ENCODE results near the gene PLET1.

The PLET1 gene

DNA sequence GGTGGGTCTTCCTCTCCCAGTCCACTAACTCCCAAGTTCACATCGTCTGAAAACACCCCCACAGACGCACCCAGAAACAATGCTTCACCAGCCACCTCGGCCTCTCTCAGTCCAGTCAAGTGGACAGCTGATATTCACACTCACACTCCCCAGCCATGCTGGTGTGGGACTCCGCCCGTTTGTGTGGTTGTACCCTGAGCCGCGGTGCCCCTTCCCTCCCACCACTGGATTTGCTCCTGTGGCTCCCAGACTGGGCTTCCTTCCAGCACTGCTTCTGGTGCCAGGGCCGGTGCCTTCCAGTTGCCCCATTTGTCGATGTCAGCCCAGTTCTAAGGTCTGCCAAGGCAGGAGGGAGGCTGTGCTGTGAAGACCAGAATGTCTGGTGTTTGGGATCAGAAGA is 37.9 kb upstream of the PLET1 start:
- no peak for ATAC-seq (ENCODE audit: low read depth)
- Histone ChIP-seq H3K9me3 (ENCODE audit: severe bottlenecking) (no peaks in the 10 kb centered on the region), H3K36me3 (ENCODE audit: low read depth) (no peaks in the 10 kb centered on the region), H3K4me1 (ENCODE audit: insufficient read depth, poor library complexity, severe bottlenecking) (peaks cover 10% of the 10 kb centered on the region), H3K27ac (ENCODE audit: poor library complexity, severe bottlenecking) (no peak overlapping the region), H3K27me3 (ENCODE audit: insufficient read depth, poor library complexity, severe bottlenecking) (no peaks in the 10 kb centered on the region), H3K4me3 (ENCODE audit: severe bottlenecking) (no peak overlapping the region)
- TF ChIP-seq CTCF (IDR thresholded peaks at IDR 0.05; ENCODE audit: poor library complexity, severe bottlenecking) = no peak
- no peak for DNase-seq (ENCODE audit: low spot score)

DNA sequence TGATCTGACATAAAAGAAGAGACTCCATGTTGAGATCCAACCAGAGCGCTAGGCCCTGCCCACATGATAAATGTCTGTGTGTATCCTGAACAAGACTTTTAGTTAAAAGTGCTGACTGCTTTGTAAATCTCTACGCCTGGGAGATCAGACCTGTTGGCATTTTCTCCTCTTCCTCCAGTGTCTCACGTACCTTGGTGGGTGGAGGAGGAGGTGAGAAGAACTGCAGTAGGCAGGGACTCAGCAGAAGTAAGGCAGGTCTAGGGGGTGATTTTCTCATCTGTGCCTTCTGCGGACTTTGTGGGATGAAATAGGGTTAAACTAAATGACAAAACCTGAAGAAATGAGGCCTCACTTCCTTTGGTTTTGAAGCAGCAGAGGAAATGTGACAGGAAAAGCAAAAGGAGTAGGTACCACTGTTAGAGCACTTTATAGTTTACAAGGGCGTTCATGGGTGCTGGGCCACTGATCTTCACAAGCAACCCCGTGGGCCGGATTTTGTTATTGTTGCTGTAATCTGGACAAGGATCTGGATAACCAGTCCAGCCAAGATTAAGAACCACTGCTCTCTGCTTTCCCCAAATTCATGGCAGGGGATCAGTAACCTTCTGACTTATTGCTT is 36.7 kb upstream of the PLET1 start:
- DNase-seq (ENCODE audit: low spot score) (no peak), ATAC-seq (ENCODE audit: low read depth) (no peak)
- Histone ChIP-seq H3K4me3 (ENCODE audit: severe bottlenecking) (no peak overlapping the region), H3K9me3 (ENCODE audit: severe bottlenecking) (no peaks in the 10 kb centered on the region), H3K36me3 (ENCODE audit: low read depth) (no peaks in the 10 kb centered on the region), H3K4me1 (ENCODE audit: insufficient read depth, poor library complexity, severe bottlenecking) (peaks cover 20% of the 10 kb centered on the region), H3K27ac (ENCODE audit: poor library complexity, severe bottlenecking) (no peak overlapping the region), H3K27me3 (ENCODE audit: insufficient read depth, poor library complexity, severe bottlenecking) (no peaks in the 10 kb centered on the region)
- no peak for TF ChIP-seq CTCF (IDR thresholded peaks at IDR 0.05; ENCODE audit: poor library complexity, severe bottlenecking)

DNA sequence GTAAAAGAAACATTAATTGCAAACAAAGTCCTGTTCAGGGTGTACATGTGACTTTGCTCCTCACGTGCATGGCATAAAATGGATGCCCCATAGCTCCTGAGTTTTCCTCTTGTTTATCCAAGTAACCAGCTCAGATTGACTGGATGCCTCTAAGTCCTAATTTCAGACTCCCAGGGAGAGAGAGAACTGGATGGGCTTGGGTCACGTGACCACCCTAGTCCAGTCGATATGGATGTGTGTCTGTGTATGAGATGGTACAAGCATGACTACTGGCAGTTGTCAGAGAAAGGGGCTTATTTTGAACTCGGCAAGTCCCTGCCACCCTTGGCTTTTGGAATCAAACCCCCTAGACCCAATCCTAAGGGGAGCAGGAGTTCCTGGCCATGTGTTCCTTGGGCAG is 35.4 kb upstream of the PLET1 start:
- H3K27ac ChIP-seq (ENCODE audit: poor library complexity, severe bottlenecking) = no peak overlapping the region

GRCh38 chr11:112294688-112295340 is 34.2 kb upstream of the PLET1 start:
- no peaks in the 10 kb centered on the region for H3K9me3 ChIP-seq (ENCODE audit: severe bottlenecking)
- ATAC-seq (ENCODE audit: low read depth) (no peak), DNase-seq (ENCODE audit: low spot score) (no peak)
- no peak overlapping the region for H3K27ac ChIP-seq (ENCODE audit: poor library complexity, severe bottlenecking)
- H3K4me3 ChIP-seq (ENCODE audit: severe bottlenecking) = no peak overlapping the region
- no peaks in the 10 kb centered on the region for H3K27me3 ChIP-seq (ENCODE audit: insufficient read depth, poor library complexity, severe bottlenecking)
- H3K4me1 ChIP-seq (ENCODE audit: insufficient read depth, poor library complexity, severe bottlenecking) = peaks cover 18% of the 10 kb centered on the region
- no peak for TF ChIP-seq CTCF (IDR thresholded peaks at IDR 0.05; ENCODE audit: poor library complexity, severe bottlenecking)
- H3K36me3 ChIP-seq (ENCODE audit: low read depth) = no peaks in the 10 kb centered on the region

More for the DNA sequence above, 35.4 kb upstream of the PLET1 start:
- TF ChIP-seq CTCF (IDR thresholded peaks at IDR 0.05; ENCODE audit: poor library complexity, severe bottlenecking) = no peak
- no peak for DNase-seq (ENCODE audit: low spot score)
- Histone ChIP-seq H3K4me1 (ENCODE audit: insufficient read depth, poor library complexity, severe bottlenecking) (peaks cover 18% of the 10 kb centered on the region), H3K27me3 (ENCODE audit: insufficient read depth, poor library complexity, severe bottlenecking) (no peaks in the 10 kb centered on the region), H3K9me3 (ENCODE audit: severe bottlenecking) (no peaks in the 10 kb centered on the region), H3K4me3 (ENCODE audit: severe bottlenecking) (no peak overlapping the region), H3K36me3 (ENCODE audit: low read depth) (no peaks in the 10 kb centered on the region)
- no peak for ATAC-seq (ENCODE audit: low read depth)

DNA sequence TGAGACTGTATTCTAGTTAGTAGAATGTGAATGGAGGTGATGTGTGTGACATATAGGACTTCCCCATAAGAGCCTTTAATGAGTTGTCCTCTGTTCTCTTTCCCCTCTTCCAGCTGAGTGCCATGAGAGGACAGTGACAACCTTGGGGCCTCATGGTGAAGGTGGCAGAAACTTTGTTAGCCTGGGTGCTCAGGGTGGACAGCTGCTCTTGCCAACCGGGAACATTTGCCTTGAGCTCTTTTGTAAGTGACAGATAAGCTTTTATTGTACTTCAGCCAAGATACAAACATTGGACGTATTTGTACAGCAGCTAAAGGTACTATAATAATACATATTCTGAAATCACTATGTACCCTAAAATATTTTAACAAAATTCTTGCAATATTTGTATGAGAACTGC is 33.0 kb upstream of the PLET1 start:
- H3K27me3 ChIP-seq (ENCODE audit: insufficient read depth, poor library complexity, severe bottlenecking) = no peaks in the 10 kb centered on the region
- H3K9me3 ChIP-seq (ENCODE audit: severe bottlenecking) = no peaks in the 10 kb centered on the region
- TF ChIP-seq CTCF (IDR thresholded peaks at IDR 0.05; ENCODE audit: poor library complexity, severe bottlenecking) = no peak
- no peaks in the 10 kb centered on the region for H3K36me3 ChIP-seq (ENCODE audit: low read depth)
- no peak overlapping the region for H3K4me3 ChIP-seq (ENCODE audit: severe bottlenecking)
- peak overlapping the region; percentile 38 for H3K27ac ChIP-seq (ENCODE audit: poor library complexity, severe bottlenecking)
- H3K4me1 ChIP-seq (ENCODE audit: insufficient read depth, poor library complexity, severe bottlenecking) = peaks cover 18% of the 10 kb centered on the region
- DNase-seq (ENCODE audit: low spot score) (no peak), ATAC-seq (ENCODE audit: low read depth) (no peak)
